ENCODE measurements around the gene RIOK1. TPM values are rescaled to one million over a fixed set of nuclear protein-coding genes. Genes with fewer than 3 reads are reported as not detected.

RIOK1 gene
- total RNA-seq, 1 donor from 2014 or later, result 16.5 TPM

DNA sequence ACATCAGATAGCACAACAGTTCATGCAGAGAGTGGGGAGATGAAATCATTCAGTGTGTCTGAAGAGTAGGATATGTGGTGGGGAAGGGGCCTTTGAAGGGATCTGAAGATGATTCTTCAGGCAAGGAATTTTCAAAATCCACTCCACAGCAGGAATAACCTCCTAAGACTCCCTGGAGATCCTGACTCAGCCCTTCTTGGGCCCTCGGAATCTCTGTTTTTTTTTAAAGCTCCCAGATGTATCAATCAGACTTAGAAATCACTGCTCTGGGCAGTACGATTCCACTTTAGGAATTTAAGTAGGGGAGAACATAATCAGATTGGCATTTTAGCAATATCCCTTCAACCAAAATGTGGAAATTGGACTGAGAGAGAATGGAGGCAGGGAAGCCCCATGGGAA, 55.5 kb downstream of the RIOK1 start:
- H3K36me3 ChIP-seq, result no peaks in the 10 kb centered on the region
- no peak overlapping the region for H3K4me3 ChIP-seq
- ATAC-seq (no peak), DNase-seq (no peak)
- no peaks in the 10 kb centered on the region for H3K4me1 ChIP-seq
- TF ChIP-seq, protein P1, sequence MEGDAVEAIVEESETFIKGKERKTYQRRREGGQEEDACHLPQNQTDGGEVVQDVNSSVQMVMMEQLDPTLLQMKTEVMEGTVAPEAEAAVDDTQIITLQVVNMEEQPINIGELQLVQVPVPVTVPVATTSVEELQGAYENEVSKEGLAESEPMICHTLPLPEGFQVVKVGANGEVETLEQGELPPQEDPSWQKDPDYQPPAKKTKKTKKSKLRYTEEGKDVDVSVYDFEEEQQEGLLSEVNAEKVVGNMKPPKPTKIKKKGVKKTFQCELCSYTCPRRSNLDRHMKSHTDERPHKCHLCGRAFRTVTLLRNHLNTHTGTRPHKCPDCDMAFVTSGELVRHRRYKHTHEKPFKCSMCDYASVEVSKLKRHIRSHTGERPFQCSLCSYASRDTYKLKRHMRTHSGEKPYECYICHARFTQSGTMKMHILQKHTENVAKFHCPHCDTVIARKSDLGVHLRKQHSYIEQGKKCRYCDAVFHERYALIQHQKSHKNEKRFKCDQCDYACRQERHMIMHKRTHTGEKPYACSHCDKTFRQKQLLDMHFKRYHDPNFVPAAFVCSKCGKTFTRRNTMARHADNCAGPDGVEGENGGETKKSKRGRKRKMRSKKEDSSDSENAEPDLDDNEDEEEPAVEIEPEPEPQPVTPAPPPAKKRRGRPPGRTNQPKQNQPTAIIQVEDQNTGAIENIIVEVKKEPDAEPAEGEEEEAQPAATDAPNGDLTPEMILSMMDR (IDR thresholded peaks at IDR 0.05), result no peak
- intact Hi-C loops (cut with DNase I), result no loop called here
- H3K27me3 ChIP-seq (ENCODE audit: low read depth), result no peaks in the 10 kb centered on the region
- no peaks in the 10 kb centered on the region for H3K9me3 ChIP-seq
- H3K27ac ChIP-seq, result no peak overlapping the region

DNA sequence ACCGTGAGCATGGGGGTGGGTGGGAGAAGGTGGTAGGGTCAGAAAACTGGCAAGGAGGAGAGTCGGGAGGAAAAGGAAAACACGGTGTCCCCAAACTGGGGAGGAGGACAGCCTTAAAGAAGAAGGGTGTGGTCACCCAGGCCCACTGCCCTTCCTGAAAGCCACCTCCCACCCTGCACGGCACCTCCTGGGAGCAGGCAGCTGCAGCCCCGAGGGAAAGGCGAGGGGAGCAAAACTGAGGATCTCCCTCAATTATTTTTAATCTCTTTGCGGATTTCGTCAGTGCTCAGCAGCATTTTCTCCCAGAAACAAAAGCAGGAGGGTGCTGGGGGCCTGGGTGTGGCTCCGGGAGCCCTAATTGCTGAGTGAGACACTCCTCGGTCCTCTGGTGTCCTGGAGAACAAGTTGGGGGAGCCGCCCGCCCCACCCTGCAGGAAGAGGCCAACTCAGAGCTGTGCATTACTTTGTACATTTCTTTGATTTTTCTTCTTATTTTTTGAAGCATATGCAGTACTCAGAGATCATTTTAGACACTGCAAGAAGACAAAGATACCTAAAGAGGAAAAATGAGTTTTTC, 56.4 kb downstream of the RIOK1 start:
- Histone ChIP-seq H3K36me3 (no peaks in the 10 kb centered on the region), H3K27me3 (ENCODE audit: low read depth) (no peaks in the 10 kb centered on the region), H3K4me3 (no peak overlapping the region), H3K9me3 (no peaks in the 10 kb centered on the region), H3K4me1 (no peaks in the 10 kb centered on the region), H3K27ac (no peak overlapping the region)
- ATAC-seq (no peak), DNase-seq (no peak)
- TF ChIP-seq, protein P1 (IDR thresholded peaks at IDR 0.05), result no peak
- intact Hi-C loops (cut with DNase I), result no loop called here

- ATAC-seq (no peak), DNase-seq (no peak)
- intact Hi-C loops (cut with DNase I), result no loop called here
- H3K9me3 ChIP-seq, result no peaks in the 10 kb centered on the region
- H3K4me3 ChIP-seq, result no peak overlapping the region
- no peak overlapping the region for H3K27ac ChIP-seq
- TF ChIP-seq, protein P1 (IDR thresholded peaks at IDR 0.05), result no peak
- H3K36me3 ChIP-seq, result no peaks in the 10 kb centered on the region
- no peaks in the 10 kb centered on the region for H3K4me1 ChIP-seq
- no peaks in the 10 kb centered on the region for H3K27me3 ChIP-seq (ENCODE audit: low read depth)
Observed at GRCh38 chr6:7446619-7447325, 57.2 kb downstream of the RIOK1 start.

DNA sequence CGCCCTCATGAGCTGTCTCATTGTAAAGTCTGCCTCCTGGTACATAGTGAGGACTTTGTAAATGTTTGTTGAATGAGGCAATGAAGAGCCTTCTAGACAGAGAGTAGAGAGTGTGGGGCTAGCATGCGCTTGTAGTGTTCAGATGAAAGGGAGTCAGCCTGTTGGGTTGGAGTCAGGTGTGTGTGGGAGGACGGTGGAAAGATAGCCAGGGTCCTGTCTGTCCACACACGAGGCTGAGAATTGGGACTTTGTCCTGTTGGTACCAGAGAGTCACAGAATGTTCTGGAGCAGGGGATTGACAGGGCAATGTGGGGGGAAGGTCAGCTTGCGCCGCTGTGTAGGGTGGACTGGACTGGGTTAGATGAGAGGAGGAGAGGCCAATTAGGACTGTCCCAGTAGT, 58.6 kb downstream of the RIOK1 start:
- ATAC-seq (no peak), DNase-seq (no peak)
- Histone ChIP-seq H3K36me3 (no peaks in the 10 kb centered on the region), H3K27ac (no peak overlapping the region), H3K9me3 (no peaks in the 10 kb centered on the region), H3K27me3 (ENCODE audit: low read depth) (no peaks in the 10 kb centered on the region), H3K4me3 (no peak overlapping the region), H3K4me1 (no peaks in the 10 kb centered on the region)
- TF ChIP-seq, protein P1 (IDR thresholded peaks at IDR 0.05), result no peak
- intact Hi-C loops (cut with DNase I), result no loop called here

- Histone ChIP-seq H3K36me3 (no peaks in the 10 kb centered on the region), H3K9me3 (no peaks in the 10 kb centered on the region), H3K27me3 (ENCODE audit: low read depth) (no peaks in the 10 kb centered on the region), H3K4me1 (no peaks in the 10 kb centered on the region), H3K27ac (no peak overlapping the region), H3K4me3 (no peak overlapping the region)
- ATAC-seq, result no peak
- TF ChIP-seq, protein P1 (IDR thresholded peaks at IDR 0.05), result no peak
- DNase-seq, result no peak
- intact Hi-C loops (cut with DNase I), result no loop called here
Observed at GRCh38 chr6:7449018-7449417, 59.4 kb downstream of the RIOK1 start.
